Left ventricle myocardium inferior (tissue), 1 donor: ENCODE results near the gene FNDC3B. TPM values are rescaled to one million over a fixed set of nuclear protein-coding genes. Genes with fewer than 3 reads are reported as not detected.

Source experiments
- DNase-seq: peaks from one replicate; pipeline ENCODE4 v3.0.0-alpha.2; 2020
- H3K27ac ChIP-seq: fragments of 200-600 bp; replicated peaks from 2 replicates; pipeline ENCODE4 v1.8.0; 2021
- H3K27me3 ChIP-seq: fragments of 200-600 bp; 2 replicates; pipeline ENCODE4 v1.8.0; 2021; ENCODE audit warnings: low read depth
- H3K36me3 ChIP-seq: fragments of 200-600 bp; 2 replicates; pipeline ENCODE4 v1.8.0; 2021
- H3K4me1 ChIP-seq: fragments of 200-600 bp; 2 replicates; pipeline ENCODE4 v1.8.0; 2021
- H3K4me3 ChIP-seq: fragments of 200-600 bp; 2 replicates; pipeline ENCODE4 v1.8.0; 2021; ENCODE audit warnings: mild to moderate bottlenecking, moderate library complexity
- H3K9me3 ChIP-seq: fragments of 200-600 bp; replicated peaks from 2 replicates; pipeline ENCODE4 v1.8.0; 2021
- intact Hi-C: fragments of 100-400 bp; cut with micrococcal nuclease; formaldehyde crosslinking; loops from one replicate; pipeline ENCODE4 v1.11.0; 2022
- total RNA-seq: library from RNA; stranded (reverse); fragmentation: NEBNext Ultra II Directional; extraction: Animal tissue kit (Norgen Biotek cat#: 25700); gene quantifications from one replicate; pipeline ENCODE4 v1.2.1, GENCODE V29; 2021
- TF ChIP-seq, protein P1 (sequence below): fragments of 200-600 bp; IDR thresholded peaks from 2 replicates; pipeline ENCODE4 v1.8.0; 2021; ENCODE audit warnings: antibody characterized with exemption, mild to moderate bottlenecking, borderline replicate concordance
- donor health status: DM: no; HTN: yes; CAD: no; lungs with severe emphysema.

Gene FNDC3B
- total RNA-seq, 1 donor from 2014 or later: 75.7 TPM

DNA sequence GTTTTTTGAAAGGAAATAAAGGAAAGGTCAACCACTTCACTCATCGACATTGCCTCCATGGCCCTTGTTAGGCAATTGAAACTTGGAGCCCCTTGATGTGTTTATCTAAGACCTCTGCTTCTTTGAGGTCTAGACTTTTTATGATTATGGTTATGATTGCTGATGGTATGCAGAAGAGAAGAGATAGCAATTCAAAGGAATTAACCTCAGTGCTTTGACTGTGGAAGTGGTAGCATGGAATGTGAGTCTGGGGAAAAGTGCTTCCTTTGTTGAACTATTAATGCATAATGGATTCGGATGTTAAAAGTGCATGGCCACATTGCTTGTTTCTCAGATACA lies 46.1 kb downstream of the FNDC3B start:
- no peaks in the 10 kb centered on the region for H3K36me3 ChIP-seq
- intact Hi-C loops: no loop called here

DNA sequence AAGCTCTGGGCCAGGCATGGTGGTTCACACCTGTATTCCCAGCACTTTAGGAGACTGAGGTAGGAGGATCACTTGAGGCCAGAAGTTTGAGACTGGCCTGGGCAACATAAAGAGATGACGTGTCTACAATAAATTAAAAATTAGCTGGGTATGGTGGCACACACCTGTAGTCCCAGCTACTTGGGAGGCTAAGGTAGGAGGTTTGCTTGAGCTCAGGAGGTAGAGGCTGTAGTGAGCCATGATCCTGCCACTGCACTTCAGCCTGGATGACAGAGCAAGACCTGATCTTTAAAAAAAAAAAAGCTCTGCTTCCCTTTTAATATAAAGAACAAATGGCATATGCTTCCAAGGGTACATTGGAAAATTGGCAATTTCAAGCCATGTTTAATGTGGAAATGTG lies 46.7 kb downstream of the FNDC3B start:
- no peaks in the 10 kb centered on the region for H3K9me3 ChIP-seq
- no peak overlapping the region for H3K4me3 ChIP-seq
- DNase-seq: no peak
- H3K4me1 ChIP-seq: peaks cover 88% of the 10 kb centered on the region
- no peaks in the 10 kb centered on the region for H3K36me3 ChIP-seq
- H3K27me3 ChIP-seq: no peaks in the 10 kb centered on the region
- no peak overlapping the region for H3K27ac ChIP-seq
- intact Hi-C loops: no loop called here
- TF ChIP-seq, protein P1, sequence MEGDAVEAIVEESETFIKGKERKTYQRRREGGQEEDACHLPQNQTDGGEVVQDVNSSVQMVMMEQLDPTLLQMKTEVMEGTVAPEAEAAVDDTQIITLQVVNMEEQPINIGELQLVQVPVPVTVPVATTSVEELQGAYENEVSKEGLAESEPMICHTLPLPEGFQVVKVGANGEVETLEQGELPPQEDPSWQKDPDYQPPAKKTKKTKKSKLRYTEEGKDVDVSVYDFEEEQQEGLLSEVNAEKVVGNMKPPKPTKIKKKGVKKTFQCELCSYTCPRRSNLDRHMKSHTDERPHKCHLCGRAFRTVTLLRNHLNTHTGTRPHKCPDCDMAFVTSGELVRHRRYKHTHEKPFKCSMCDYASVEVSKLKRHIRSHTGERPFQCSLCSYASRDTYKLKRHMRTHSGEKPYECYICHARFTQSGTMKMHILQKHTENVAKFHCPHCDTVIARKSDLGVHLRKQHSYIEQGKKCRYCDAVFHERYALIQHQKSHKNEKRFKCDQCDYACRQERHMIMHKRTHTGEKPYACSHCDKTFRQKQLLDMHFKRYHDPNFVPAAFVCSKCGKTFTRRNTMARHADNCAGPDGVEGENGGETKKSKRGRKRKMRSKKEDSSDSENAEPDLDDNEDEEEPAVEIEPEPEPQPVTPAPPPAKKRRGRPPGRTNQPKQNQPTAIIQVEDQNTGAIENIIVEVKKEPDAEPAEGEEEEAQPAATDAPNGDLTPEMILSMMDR: no peak

More for the DNA sequence above, 46.1 kb downstream of the FNDC3B start:
- H3K27me3 ChIP-seq: no peaks in the 10 kb centered on the region
- no peaks in the 10 kb centered on the region for H3K9me3 ChIP-seq
- TF ChIP-seq, protein P1: no peak
- no peak overlapping the region for H3K27ac ChIP-seq
- H3K4me1 ChIP-seq: peaks cover 88% of the 10 kb centered on the region
- DNase-seq: no peak
- H3K4me3 ChIP-seq: no peak overlapping the region

DNA sequence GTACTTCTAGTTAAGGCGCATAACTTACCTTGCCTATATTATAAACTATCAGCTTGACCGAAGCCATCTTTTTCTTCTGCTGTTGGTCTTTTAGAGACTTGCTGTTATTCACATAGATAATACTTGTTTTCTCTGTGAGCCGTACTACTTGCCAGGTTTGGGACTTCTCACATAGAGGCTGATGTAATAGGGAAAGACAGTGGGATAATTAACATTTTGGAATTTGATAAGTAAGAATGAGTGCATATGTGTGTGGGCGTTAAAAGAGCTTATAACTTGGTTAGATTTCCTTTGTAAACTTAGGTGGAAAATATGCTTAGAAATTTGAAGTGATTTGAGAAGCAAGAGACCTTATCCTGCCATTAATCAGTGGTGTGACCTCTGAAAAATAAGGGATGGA lies 47.8 kb downstream of the FNDC3B start:
- intact Hi-C loops: no loop called here
- Histone ChIP-seq H3K4me3 (no peak overlapping the region), H3K36me3 (no peaks in the 10 kb centered on the region), H3K27me3 (no peaks in the 10 kb centered on the region), H3K9me3 (no peaks in the 10 kb centered on the region), H3K4me1 (peaks cover 86% of the 10 kb centered on the region), H3K27ac (no peak overlapping the region)
- TF ChIP-seq, protein P1: no peak
- DNase-seq: no peak

- Histone ChIP-seq H3K9me3 (no peaks in the 10 kb centered on the region), H3K27ac (no peak overlapping the region), H3K4me3 (no peak overlapping the region), H3K36me3 (no peaks in the 10 kb centered on the region), H3K4me1 (peaks cover 82% of the 10 kb centered on the region), H3K27me3 (no peaks in the 10 kb centered on the region)
- TF ChIP-seq, protein P1: no peak
- DNase-seq: no peak
- intact Hi-C loops: no loop called here
Measured at GRCh38 chr3:172087602-172088580, 48.5 kb downstream of the FNDC3B start.

GRCh38 chr3:172089250-172089649 lies 49.9 kb downstream of the FNDC3B start:
- DNase-seq: no peak
- Histone ChIP-seq H3K27ac (peak overlapping the region; percentile 34), H3K4me1 (peaks cover 76% of the 10 kb centered on the region)

More at GRCh38 chr3:172089250-172089649, 49.9 kb downstream of the FNDC3B start:
- Histone ChIP-seq H3K9me3 (no peaks in the 10 kb centered on the region), H3K27me3 (no peaks in the 10 kb centered on the region), H3K4me3 (no peak overlapping the region), H3K36me3 (no peaks in the 10 kb centered on the region)
- intact Hi-C loops: no loop called here
- TF ChIP-seq, protein P1: no peak
